WERI-Rb-1 (cell line): ENCODE results near the gene DPEP2.
"Not testable (repeated sequence)": the region's sequence is repeated elsewhere in the genome, so short reads cannot be mapped to it uniquely, and the experiment has no call there.

ENCODE experiments used
- DNase-seq: peaks from one replicate; pipeline ENCODE4 v3.0.0-alpha.2; 2020
- H3K27ac ChIP-seq: fragments of 250-450 bp; sonication (Bioruptor Pico); 2 replicates; pipeline ENCODE4 v1.5.1; 2020; ENCODE audit warnings: mild to moderate bottlenecking, moderate library complexity
- H3K27me3 ChIP-seq: fragments of 250-450 bp; sonication (Bioruptor Pico); 2 replicates; pipeline ENCODE4 v1.5.1; 2021; ENCODE audit warnings: mild to moderate bottlenecking, low read depth, moderate library complexity; ENCODE audit not compliant: insufficient read depth, severe bottlenecking
- H3K36me3 ChIP-seq: fragments of 250-450 bp; sonication (Bioruptor Pico); 2 replicates; pipeline ENCODE4 v1.5.1; 2020; ENCODE audit warnings: mild to moderate bottlenecking, moderate library complexity
- H3K4me3 ChIP-seq: 2 replicates; pipeline ENCODE4 v1.5.1; 2011; ENCODE audit warnings: low read depth, mild to moderate bottlenecking, control low read depth, low read length
- H3K9me3 ChIP-seq: fragments of 250-450 bp; sonication (Bioruptor Pico); 2 replicates; pipeline ENCODE4 v1.5.1; 2021; ENCODE audit warnings: mild to moderate bottlenecking, moderate library complexity; ENCODE audit not compliant: severe bottlenecking
- TF ChIP-seq, protein P1 (sequence below): IDR thresholded peaks from 2 replicates; pipeline ENCODE4 v1.5.1; 2011; ENCODE audit warnings: low read depth, mild to moderate bottlenecking, control low read depth, inconsistent platforms, low read length

DPEP2 gene

GRCh38 chr16:68013440-68013839 lies 14.2 kb upstream of the DPEP2 start:
- no peaks in the 10 kb centered on the region for H3K27me3 ChIP-seq
- no peaks in the 10 kb centered on the region for H3K9me3 ChIP-seq
- H3K36me3 ChIP-seq = no peaks in the 10 kb centered on the region
- no peak overlapping the region for H3K27ac ChIP-seq
- no peak overlapping the region for H3K4me3 ChIP-seq
- DNase-seq = no peak
- TF ChIP-seq, protein P1, sequence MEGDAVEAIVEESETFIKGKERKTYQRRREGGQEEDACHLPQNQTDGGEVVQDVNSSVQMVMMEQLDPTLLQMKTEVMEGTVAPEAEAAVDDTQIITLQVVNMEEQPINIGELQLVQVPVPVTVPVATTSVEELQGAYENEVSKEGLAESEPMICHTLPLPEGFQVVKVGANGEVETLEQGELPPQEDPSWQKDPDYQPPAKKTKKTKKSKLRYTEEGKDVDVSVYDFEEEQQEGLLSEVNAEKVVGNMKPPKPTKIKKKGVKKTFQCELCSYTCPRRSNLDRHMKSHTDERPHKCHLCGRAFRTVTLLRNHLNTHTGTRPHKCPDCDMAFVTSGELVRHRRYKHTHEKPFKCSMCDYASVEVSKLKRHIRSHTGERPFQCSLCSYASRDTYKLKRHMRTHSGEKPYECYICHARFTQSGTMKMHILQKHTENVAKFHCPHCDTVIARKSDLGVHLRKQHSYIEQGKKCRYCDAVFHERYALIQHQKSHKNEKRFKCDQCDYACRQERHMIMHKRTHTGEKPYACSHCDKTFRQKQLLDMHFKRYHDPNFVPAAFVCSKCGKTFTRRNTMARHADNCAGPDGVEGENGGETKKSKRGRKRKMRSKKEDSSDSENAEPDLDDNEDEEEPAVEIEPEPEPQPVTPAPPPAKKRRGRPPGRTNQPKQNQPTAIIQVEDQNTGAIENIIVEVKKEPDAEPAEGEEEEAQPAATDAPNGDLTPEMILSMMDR = no peak

GRCh38 chr16:68009872-68010271 lies 10.6 kb upstream of the DPEP2 start:
- H3K27me3 ChIP-seq, H3K36me3 ChIP-seq, H3K9me3 ChIP-seq, H3K27ac ChIP-seq, H3K4me3 ChIP-seq, DNase-seq: not testable (repeated sequence)

- H3K4me3 ChIP-seq = no peak overlapping the region
- H3K27me3 ChIP-seq = no peaks in the 10 kb centered on the region
- TF ChIP-seq, protein P1 = no peak
- no peak for DNase-seq
- H3K9me3 ChIP-seq = no peaks in the 10 kb centered on the region
- H3K27ac ChIP-seq = no peak overlapping the region
- H3K36me3 ChIP-seq = no peaks in the 10 kb centered on the region
These were observed 10.0 kb upstream of the DPEP2 start for GRCh38 chr16:68009157-68009735.

DNA sequence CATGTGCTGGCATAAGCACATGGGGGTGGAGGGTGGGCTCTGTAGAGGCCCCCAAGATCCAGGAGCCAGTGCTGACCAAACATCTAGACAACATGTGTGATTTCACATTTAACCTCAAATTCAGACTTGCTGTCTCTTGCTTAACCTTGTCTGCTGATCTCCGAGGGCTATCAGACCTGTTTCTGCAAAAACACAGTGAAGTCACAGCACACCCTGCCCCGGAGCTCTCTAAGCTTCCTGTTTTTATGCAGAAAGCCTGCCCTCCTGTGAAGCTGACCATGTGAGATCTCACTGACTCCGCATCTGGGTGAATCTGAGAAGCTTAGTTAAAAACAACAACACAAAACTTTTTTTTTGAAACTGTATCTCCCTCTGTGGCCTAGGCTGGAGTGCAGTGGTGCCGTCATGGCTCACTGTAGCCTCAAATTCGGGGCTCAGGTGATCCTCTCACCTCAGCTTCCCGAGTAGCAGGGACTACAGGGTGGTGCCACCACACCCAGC lies 6.6 kb upstream of the DPEP2 start:
- no peak for DNase-seq
- TF ChIP-seq, protein P1 = no peak
- Histone ChIP-seq H3K4me3 (no peak overlapping the region), H3K27ac (no peak overlapping the region), H3K9me3 (no peaks in the 10 kb centered on the region), H3K36me3 (no peaks in the 10 kb centered on the region), H3K27me3 (no peaks in the 10 kb centered on the region)

- Histone ChIP-seq H3K27ac (no peak overlapping the region), H3K27me3 (no peaks in the 10 kb centered on the region), H3K9me3 (no peaks in the 10 kb centered on the region), H3K4me3 (no peak overlapping the region), H3K36me3 (no peaks in the 10 kb centered on the region)
- no peak for DNase-seq
- TF ChIP-seq, protein P1 = no peak
These were observed 5.9 kb upstream of the DPEP2 start for GRCh38 chr16:68005211-68005610.

DNA sequence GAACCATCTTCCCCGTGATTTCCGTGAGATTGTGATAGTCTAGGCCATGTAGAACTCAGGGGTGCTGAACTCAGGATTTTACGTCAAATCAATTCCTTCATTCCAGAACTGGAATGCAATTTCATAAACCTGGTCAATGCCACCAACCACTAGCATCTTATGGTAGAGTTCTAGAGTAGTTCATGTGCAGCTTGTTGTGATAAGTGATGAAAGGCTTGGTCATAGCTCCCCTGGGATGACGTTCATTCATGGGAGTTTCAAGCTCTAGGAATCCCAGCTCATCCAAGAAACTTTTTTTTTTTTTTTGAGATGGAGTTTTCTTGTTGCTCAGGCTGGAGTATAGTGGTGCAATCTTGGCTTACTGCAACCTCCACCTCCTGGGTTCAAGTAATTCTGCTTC lies 3.7 kb upstream of the DPEP2 start:
- Histone ChIP-seq H3K4me3 (no peak overlapping the region), H3K27ac (no peak overlapping the region), H3K9me3 (no peaks in the 10 kb centered on the region), H3K27me3 (no peaks in the 10 kb centered on the region), H3K36me3 (no peaks in the 10 kb centered on the region)
- no peak for DNase-seq
- TF ChIP-seq, protein P1 = no peak
